IPS-18c (cell line): ENCODE measurements around the gene ATG4A.

ENCODE experiments used
- H3K4me3 ChIP-seq: 2 replicates; pipeline ENCODE4 v1.7.0; 2013; ENCODE audit warnings: low read depth, mild to moderate bottlenecking, low read length, moderate library complexity; ENCODE audit not compliant: insufficient read depth
- H3K9me3 ChIP-seq: one replicate; pipeline ENCODE4 v1.6.1; 2013; ENCODE audit warnings: mild to moderate bottlenecking, low read length, moderate library complexity; ENCODE audit not compliant: control insufficient read depth, insufficient read depth

Gene ATG4A, protein sequence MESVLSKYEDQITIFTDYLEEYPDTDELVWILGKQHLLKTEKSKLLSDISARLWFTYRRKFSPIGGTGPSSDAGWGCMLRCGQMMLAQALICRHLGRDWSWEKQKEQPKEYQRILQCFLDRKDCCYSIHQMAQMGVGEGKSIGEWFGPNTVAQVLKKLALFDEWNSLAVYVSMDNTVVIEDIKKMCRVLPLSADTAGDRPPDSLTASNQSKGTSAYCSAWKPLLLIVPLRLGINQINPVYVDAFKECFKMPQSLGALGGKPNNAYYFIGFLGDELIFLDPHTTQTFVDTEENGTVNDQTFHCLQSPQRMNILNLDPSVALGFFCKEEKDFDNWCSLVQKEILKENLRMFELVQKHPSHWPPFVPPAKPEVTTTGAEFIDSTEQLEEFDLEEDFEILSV

DNA sequence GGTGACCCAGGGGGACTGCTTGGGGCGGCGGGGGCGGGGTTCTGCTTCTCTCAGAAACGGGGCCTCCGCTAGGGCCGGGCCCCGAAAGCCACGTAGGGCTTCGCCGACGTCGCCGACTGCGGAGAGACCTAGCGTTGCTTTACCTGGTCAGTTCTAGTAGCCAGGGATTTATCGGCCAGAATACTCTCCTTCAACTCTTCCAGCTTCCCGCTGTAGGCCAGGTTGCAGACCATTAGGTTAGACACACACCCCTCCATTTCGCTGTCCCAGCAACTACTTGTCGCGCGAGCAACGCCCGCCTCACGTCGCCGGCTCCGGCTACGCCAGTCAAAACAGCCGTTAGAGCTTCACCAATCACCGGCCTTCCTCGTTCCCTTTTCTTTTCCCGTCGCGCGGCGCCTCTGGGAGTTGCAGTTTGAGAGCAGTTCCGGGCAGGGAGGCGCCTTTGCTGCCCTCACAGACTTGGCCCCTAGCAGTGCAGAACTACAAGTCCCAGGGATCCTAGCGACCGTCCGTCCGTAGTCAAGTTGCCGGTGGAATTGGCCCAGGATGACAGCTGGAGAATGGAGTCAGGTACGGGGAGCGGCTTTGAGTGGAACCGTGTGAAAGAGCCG is at the start of gene ATG4A, which contains the start of gene PSMD10:
ATG4A (plus strand) TSS at position 515 of the 614 bp plus-strand sequence; CDS start at position 564, 49 bp downstream.
PSMD10 (minus strand) TSS at position 279 of the 614 bp plus-strand sequence; CDS start at position 257, 22 bp downstream.
- Histone ChIP-seq H3K4me3 (peak within 1 kb of the TSS; percentile 91), H3K9me3 (no peaks in the 10 kb centered on the region)

DNA sequence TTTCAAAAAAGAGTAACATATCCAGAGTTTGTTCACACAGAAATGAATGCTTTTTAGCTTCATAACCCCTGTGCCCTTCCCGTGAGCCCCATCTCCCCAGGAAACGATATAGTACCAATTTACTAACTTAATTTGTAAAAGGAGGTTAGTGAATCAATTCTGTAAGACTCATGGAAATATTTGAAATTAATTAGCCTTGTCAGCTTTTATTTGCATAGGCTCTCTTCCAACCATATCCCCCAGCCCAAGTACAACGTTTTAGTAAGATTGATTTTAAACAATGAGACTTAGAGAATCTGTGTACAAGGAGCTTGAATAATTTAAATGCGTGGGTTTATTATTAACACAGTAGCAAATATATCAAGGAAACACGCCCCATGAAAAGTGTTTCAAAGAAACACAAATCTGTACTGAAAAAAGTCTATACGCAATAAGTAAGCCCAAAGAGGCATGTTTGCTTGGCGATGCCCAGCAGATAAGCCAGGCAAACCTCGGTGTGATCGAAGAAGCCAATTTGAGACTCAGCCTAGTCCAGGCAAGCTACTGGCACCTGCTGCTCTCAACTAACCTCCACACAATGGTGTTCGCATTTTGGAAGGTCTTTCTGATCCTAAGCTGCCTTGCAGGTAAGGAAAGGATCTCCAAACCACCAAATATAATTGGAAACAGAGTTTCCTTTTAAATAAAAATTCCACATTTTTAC is 46.9 kb upstream of the ATG4A start, which contains the start of gene VSIG1:
VSIG1 (plus strand) TSS at position 512 of the 703 bp plus-strand sequence; CDS start at position 578, 66 bp downstream.
- H3K9me3 ChIP-seq = no peaks in the 10 kb centered on the region
- H3K4me3 ChIP-seq = no peak within 1 kb of the TSS

DNA sequence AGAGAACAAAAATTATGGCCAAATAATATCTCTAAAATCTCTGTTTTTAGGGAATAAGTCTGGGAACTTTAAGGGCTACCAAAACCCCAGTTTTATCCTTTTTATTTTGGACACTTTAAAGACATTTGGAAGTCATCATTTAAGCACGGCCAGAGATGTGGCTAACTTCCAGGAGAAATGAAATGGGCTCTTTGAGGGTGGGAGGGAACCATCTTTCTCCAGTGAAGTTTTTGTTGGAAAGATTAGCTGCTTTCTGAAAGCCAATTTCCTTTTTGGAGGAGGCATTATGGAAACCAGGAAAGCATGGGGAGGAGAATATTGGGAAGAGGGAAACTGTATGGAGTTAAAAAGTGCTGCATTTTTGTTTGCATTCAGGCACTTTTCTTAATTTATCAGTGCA is 41.9 kb upstream of the ATG4A start:
- Histone ChIP-seq H3K4me3 (no peak overlapping the region), H3K9me3 (no peaks in the 10 kb centered on the region)

DNA sequence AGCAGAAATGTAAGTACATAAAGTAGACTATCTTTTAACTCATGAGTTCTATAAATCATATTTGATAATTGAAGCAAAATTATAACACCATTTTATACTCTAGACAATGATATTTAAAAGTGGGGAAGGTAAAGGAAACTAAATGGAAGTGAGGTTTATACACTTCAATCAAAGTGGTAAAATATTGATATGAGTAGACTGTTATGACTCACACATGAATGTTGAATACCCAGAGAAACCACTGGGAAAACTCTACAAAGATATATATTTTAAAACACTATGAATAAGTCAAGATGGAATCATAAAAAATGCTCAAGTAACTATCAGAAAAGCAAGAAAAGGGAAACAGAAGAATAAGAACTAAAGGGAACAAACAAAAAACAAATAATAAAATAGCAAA is 38.4 kb upstream of the ATG4A start:
- Histone ChIP-seq H3K9me3 (no peaks in the 10 kb centered on the region), H3K4me3 (no peak overlapping the region)

DNA sequence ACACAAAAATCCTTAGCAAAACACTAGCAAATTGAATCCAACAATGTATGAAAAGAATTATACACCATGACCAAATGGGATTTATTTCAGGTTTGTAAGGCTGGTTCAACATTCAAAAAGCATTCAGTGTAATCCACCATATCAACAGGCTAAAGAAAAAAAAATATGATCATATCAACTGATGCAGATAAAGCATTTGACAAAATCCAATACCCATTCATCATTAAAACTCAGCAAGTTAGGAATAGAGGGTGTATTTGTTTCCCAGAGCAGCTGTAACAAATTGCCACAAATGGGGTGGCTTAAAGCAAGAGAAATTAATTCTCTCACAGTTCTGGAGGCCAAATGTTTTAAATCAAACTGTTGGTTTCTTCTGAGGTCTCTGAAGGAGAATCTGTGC is 36.0 kb upstream of the ATG4A start:
- Histone ChIP-seq H3K4me3 (no peak overlapping the region), H3K9me3 (no peaks in the 10 kb centered on the region)

DNA sequence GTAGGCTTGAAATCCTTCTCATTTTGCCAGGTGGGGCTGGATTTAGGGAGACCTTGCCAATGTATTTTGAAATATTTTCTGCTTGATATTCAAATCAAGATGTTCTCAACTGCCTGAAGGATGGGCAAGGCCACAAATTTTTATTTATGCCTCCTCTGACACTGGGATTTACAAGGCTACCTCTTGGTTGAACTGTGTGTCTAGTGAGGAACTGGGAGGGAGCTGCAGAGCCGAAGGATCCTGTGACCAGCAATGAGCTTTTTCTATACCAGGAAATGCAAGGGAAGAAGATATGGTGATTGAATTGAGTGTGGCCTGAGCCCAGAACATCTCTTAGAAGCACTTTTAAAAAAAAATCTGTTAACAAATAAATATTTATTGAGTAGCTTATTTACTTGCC is 31.8 kb upstream of the ATG4A start:
- no peak overlapping the region for H3K4me3 ChIP-seq
- no peaks in the 10 kb centered on the region for H3K9me3 ChIP-seq

DNA sequence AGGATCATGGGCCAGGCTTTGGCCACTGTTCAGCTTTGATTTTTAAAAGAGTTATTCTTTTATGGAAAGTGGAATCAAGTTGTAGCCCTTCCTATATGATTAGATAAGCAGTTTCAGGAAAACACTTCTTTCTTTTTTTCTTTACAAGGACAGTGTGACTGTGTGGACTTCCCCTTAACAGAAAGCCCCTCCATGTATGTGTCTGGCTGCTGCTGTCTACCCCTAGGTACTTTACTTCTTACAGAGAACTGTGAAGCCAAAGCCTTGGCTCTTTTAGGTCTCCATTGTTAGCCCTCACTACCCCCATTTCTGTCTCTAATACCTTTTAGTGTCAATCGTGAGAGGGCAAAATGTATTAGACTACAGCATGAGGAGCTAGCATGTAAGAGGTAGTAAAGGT is 27.6 kb upstream of the ATG4A start:
- no peak overlapping the region for H3K4me3 ChIP-seq

DNA sequence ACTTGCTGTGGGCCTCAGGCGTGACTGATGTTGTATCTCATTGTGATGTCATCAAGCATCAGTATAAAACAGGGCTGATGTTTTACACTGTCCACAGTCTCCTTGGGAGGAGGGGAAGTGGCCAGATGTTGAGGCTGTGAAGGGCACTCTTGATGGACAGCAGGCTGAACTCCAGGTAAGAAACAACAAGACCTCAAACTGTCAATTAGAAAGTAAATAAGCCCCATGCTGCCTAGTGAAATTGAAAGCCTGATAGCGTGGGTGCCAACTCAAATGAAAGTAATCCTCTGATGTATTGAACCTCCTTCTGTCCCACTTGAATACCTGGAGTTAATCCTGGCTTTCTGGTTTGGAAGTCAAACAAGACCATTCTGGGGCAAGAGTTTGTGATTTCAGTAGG is 27.0 kb upstream of the ATG4A start:
- H3K9me3 ChIP-seq = no peaks in the 10 kb centered on the region
- no peak overlapping the region for H3K4me3 ChIP-seq

More for the DNA sequence above, 27.6 kb upstream of the ATG4A start:
- no peaks in the 10 kb centered on the region for H3K9me3 ChIP-seq

DNA sequence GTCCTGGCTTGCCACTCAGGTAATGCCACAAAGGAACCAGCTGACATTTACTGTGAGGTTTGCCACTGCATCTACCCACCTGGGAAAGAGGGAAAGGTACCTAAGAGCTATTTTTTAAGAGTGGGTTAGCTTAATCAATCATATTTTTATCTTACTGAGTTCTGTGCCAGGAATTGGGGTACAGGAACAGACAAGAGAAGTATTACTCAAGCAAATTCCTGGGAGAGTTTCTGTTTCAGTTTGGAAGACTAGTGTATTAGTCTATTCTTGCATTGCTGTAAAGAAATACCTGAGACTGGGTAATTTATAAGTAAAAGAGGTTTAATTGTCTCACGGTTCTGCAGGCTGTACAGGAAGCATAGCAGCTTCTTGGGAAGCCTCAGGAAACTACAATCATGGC is 23.5 kb upstream of the ATG4A start:
- Histone ChIP-seq H3K4me3 (no peak overlapping the region), H3K9me3 (no peaks in the 10 kb centered on the region)

DNA sequence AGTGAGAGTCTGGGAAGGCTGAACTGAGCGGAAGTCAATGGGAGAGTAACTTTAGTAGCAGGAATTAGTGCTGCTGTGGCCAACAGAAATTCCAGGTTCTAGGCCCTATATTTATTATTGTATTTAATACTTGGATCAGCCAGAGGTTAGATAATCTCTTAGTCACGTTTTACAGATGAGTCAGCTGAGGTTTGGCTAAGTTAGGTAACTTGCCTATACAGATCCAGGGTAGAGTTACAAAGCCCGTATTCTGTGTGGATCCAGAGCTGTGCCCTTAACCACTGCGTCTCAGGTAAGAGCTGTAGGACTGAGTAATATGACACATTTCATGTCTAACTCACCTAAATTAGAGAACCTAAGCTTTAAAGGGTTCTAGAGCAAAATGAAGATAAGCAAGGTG is 20.7 kb upstream of the ATG4A start:
- Histone ChIP-seq H3K4me3 (no peak overlapping the region), H3K9me3 (no peaks in the 10 kb centered on the region)

DNA sequence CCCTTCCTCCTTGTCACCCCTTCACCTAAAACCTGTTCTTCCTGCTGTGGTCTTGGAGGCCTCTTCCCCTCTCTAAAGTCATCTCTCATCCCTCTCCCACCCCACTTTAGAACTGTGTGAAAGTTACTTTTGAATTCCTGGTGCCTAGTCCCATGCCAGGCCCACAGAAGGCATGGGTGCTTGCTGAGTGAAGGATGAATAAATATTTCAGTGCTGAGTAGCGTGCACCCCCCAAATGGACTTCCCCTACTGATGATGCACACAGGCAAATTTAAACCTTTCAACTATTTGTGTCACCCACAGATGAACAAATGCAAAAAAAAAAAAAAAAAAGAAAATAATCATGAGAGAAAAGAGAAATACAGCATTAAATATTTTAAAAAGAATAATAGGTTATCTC is 20.0 kb upstream of the ATG4A start:
- no peaks in the 10 kb centered on the region for H3K9me3 ChIP-seq
- no peak overlapping the region for H3K4me3 ChIP-seq

DNA sequence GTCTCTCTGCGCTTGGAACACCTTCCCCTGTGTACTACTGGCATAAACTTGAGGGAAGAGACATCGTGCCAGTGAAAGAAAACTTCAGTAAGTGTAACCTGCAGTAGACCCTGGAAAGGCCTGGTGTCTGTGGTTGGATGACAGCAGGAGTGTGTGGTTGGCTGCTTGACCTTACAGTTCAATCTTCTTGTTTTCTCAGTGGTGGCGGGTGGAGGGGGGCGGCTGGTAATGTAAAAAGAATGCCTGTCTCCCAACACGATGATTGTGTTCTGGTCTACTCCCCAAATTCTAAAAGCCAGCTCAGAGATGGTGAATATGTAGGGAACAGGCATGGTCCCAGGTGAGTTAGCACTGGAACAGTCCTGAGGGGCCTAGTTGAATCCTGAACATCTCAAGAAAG is 18.8 kb upstream of the ATG4A start:
- Histone ChIP-seq H3K9me3 (no peaks in the 10 kb centered on the region), H3K4me3 (no peak overlapping the region)

DNA sequence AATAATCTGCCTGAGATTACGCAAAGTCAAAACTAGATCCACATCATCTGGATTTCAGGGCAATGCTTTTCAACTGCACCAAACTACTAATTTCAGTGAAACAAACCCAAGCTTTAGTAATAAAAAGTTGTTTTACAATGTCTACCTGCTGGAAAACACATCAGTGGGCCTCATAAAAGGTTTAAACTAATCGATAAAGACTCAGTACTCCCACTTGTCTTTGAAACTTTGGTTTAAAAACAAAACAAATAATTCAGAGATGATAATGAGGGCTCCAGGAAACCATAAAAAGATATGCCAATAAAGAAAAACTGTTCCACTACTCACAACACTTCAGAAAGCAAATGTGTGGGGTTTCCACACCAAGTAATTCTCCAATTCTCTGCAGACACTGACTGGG is 10.5 kb upstream of the ATG4A start:
- H3K4me3 ChIP-seq = no peak overlapping the region
- no peaks in the 10 kb centered on the region for H3K9me3 ChIP-seq

DNA sequence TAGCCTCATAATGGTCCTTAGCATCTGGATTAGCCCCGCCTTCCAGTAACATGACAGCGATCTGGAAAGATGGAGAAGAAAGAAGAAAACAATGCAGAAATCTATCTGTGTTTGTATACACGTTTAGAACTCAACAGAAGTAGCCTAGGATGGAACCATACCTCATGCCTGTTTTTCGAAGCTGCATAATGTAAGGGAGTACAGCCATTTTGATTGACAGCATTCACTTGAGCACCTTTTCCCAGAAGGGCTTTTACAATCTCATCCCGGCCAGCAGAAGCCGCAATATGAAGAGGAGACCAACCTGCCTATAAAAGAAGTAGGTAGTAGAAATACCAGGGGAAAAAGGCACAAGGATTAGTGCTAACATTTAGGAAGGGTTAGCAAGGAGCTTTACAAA is 3.8 kb upstream of the ATG4A start:
- Histone ChIP-seq H3K9me3 (no peaks in the 10 kb centered on the region), H3K4me3 (no peak overlapping the region)

DNA sequence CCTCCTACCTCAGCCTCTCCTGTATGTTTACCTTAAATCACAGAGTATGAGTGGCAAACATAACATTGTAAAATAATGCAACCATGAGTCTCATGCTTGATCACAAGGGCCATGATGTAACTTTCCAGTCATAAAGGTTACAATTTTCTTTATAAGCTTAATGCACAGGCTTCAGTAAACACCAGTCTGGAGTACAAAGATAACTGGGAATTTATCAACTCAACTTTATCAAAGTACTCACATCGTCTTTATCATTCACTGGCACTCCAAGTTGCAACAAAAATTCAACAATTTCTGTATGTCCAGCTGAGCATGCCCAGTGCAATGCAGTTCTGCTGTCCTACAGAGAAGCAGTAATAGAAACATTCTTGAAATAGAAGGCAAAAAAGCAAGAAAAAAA is 3.1 kb upstream of the ATG4A start:
- H3K4me3 ChIP-seq = no peak overlapping the region
- H3K9me3 ChIP-seq = no peaks in the 10 kb centered on the region

DNA sequence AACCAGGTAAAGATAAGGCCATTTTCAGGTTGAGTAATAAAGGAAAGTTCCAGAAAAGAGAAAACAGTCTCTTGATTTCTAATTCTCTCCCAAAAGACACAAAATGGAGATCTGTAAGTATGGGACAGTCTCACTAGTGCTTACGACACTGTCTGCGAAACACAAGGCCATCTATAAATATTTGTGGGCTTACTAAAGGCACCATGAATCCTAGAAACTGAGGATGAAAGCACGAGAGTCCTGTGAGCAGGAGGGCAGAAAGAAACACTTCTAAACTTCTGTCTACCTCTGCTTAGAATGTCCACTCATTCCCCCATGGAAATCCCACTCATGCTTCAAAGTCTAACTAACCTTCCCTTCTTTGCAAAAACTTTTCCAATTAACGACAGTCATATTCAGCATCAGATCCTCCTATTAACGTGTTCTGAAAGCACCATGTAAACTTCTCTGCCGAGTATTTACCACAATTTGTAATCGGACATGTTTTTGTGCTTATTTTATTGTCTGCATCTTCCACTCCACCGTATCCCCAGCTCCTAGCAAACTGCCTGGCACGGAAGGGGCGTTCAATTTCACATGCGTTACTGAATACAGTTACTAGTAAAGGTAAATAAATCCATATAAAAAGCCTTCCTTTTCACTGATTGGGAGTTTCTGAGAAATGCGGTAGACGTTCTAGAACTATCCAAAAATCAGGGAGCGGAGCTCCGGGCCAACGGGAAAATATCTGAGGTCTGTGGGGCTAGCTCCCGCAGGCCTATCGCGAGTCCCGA is 901 bp upstream of the ATG4A start:
- Histone ChIP-seq H3K4me3 (peak overlapping the region; percentile 91), H3K9me3 (no peaks in the 10 kb centered on the region)

DNA sequence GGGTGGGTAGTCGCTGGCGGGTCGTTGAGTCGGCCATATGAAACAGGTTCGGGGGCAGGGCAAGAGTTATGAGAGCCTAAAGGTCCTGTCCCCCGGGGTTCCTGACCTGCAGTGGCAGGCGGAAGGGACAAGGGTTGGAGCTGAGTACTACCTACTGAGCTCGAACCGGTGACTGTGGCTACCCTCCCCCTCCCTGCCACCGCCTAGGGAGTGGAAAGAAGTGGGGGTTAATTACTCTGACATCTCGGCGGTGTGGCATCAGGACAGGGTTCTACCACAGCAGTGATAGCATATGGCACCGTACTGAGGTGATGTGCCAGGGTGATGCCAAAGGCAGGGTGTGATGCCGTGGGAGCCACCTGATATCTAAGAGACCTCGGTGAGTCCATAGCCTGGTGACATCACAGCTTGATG is 307 bp downstream of the ATG4A start:
- Histone ChIP-seq H3K9me3 (no peaks in the 10 kb centered on the region), H3K4me3 (peak overlapping the region; percentile 66)
